Uterus (tissue), 2 donors: ENCODE measurements around the gene AHCYL2.

Experiments used
- CTCF ChIP-seq, 4 experiments: fragments of 200-600 bp in 2 of 4; fragments of 450-650 bp in 2 of 4; sonication (generic) in 2 of 4; IDR thresholded peaks; one replicate each; pipeline ENCODE4 v1.5.1; 2016 to 2019; ENCODE audit warnings: antibody characterized with exemption in 4 of 4, mild to moderate bottlenecking in 2 of 4, moderate library complexity in 1 of 4
- POLR2A ChIP-seq, 2 donors: fragments of 450-650 bp; IDR thresholded peaks; one replicate each; pipeline ENCODE4 v1.6.1; 2016; ENCODE audit warnings: antibody characterized with exemption in 2 of 2, mild to moderate bottlenecking in 1 of 2, moderate library complexity in 1 of 2

- TF ChIP-seq CTCF (IDR thresholded peaks at IDR 0.05) (no peak), POLR2A (IDR thresholded peaks at IDR 0.05) (no peak)
Measured at GRCh38 chr7:129375141-129375938, 150.5 kb downstream of the AHCYL2 start.
